GM19035 (cell line): ENCODE results near the gene MCAT.
A peak's percentile ranks its signal among the peaks of the same experiment; 100 is the strongest.
"Not testable (repeated sequence)": the region's sequence is repeated elsewhere in the genome, so short reads cannot be mapped to it uniquely, and the experiment has no call there.

ENCODE experiments used
- ATAC-seq: cut with Tn5 transposase; IDR thresholded peaks from one replicate; pipeline ENCODE4 v1.9.1; 2021; ENCODE audit not compliant: unreplicated experiment

Gene MCAT

DNA sequence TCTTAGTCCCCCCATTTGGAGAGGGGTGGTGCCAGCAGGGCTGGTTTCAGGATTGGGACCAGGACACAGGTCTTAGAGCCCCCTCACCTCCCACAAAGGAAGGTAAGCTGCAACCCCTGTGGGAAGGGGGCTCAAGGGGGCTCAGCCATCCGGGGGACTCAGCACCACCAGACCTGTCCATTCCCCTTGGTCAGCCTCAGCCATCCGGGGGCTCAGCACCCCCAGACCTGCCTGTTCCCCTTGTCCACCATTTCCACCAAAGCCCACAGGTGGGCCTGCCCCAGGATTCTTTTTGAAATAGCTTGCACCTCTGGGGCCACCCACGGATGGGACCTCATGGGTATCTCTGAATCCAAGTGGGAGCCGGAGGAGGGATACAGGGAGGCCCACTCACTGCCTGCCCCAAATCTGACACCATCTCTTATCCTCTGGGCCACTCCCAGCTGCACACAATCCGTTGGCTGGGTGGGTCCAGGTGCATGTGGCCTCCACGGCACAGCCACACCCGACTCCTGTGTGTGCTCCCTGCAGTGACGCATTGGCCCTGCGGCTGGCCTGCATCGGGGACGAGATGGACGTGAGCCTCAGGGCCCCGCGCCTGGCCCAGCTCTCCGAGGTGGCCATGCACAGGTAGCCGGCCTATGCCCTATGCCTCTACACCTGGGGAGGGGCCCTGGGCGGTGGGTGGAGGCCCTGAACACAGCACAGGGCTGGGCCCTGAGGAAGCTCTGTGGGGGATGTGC lies 15.9 kb downstream of the MCAT start:
- no peak for ATAC-seq

DNA sequence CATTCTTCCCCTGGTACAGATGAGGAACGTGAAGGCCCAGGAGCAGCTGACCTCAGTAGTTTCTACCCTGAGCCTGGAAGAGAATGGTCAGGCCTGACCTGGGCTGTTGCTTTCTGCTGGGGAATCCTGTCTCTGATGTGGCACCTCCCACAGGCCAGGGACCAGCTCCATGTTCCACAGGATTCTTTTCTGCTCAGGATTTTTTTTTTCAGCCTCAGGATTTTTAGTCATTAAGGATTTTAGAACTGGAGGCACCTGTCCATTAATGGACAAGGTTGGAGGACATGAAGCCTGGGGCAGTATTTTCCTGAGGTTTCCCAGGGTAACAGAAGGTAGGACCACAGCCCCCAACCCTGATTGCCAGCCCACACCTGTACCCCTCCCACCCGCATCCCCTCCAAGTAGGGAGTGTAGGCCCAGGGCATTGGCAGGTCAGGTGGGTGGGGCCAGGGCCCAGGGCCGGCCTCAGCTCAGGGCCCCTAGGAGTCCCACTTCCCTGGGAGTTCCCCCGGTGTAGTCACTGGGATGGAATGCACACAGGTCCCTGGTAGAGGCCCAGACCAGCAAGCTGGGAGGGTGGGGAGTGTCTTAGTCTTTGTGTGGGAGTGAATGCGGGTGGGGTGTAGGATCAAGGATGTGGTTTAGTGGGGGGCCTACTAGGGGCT lies 16.6 kb downstream of the MCAT start:
- no peak for ATAC-seq

DNA sequence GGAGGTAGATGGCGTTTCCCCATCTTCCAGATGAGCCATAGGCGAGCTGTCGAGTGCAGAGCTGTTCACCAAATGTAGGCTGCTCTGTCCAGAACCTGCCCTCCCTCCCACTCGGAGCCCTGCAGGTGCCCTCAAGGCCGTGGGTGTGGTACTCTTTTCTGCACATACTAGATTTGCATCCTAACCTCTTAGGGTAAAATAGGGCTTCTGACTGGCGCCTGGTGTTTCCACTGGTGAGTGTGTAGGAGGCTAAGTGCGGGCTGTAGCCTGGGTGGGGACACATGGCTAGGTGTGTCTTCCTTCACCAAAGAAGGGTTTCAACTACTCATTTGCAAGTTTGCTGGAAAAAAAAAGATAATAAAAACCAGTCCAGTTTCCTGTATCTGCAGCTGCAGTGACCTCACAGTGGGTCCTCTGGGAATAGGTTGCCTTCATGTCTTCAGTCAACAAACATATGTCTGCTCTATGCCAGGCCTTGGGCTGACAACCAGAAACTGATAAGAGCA lies 24.2 kb downstream of the MCAT start:
- ATAC-seq = peak; percentile 85

DNA sequence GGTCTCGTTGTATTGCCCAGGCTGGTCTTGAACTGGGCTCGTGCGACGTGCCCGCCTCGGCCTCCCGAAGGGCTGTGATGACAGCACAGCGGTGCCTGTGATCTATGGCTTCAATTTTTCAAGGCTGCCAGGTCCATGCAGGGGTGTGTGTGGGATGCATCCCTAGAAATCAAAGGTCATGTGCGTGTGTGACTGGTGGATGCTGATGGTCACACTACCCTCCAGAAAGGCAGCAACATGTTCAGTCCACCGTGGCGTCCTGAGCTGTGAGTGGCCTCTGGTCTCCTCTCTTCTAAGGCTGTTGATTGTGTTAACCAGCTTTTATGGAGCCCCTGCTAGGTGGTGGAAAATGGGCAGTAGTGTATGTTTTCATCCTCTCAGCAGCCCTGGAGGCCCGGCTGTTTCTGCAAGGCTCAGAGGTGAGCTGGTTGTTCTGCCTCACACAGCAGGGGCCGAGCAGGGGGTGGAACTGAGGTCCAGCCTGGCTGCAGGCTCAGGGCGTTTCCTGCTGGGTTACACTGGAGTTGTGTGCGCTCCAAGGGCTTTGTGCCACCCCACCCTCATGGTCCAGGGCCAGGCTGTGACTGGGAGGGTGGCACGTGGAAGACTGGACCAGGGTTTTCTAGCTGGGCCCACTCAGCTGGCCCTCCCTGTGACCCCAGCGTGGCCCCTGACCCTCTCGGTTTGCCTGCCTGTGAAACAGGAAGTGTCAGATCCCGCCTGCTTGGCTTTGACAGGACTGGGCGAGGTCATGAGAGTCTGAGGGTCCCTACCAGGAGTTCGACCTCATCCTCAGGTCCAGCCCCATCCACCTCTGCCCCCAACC lies 25.0 kb downstream of the MCAT start:
- ATAC-seq = no peak

DNA sequence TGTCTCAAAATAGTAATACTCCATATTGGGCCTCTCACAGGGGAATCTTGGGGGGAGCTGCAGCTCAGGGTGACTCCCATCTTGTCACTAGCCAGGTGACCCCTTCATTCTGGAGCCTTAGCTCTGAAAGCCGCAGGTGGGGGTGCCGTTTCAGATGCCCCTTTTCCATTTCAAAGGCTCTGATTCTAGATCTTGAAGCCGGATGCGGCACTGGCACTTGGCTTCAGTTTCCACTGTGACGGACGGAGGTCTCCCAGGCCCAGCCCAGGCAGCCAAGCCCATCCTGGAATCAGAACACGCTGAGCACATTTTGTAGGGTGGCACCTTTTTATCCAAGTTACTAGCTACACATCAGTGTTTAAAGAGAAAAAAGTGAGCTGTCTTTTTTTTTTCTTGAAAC lies 26.3 kb downstream of the MCAT start:
- no peak for ATAC-seq

DNA sequence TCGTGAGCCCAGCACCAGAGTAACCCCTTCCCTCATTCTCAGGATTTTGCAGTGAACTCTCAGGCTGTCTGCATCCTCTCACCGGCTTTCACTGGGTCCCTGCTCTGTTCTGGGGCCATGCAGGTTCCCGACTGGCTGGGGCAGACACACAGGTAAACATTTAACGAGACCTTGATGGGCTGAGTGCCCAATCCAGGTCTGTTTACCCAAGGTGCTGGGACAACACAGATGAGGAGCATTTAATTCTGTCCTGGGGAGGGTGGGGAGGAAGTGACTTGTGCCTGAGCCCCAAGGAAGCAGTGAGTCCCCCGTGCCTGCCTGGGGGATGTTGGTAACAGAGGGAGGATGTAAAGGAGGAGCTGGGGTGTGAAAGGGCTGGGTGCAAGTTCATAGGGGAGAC lies 28.2 kb downstream of the MCAT start:
- ATAC-seq = no peak

DNA sequence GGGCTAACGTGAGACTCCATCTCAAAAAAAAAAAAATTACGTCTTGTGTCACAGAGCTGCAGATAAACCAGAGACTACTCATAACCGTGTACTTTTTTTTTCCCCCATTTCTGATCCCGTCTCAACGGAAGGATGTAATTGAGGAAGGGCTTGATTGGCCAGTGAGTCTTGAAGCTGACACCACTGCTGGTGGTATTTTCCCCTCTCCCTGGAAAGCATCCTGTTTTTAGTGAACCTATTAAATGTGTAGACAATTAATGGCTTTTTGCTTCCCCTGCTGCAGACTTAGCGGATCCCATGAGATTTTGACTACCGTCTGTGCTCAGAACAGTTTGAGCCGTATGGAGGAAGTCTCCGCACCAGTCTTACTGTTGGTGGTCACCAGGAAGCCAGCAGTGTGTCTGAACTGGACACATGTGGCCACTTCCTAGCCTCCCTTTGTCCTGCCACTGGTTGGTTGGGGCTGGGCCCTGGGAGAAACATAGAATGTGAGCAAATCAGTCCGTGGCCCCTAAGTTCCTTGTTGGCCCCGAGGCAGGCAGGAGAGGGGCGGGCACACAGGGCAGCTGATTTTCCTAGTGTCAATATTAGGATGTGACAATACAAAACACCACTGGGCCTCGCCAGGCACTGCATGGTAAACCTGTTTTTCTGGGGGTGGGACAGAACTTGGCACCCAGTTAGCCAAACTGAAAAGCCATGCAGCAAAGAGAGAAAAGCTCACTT lies 29.5 kb downstream of the MCAT start:
- no peak for ATAC-seq

DNA sequence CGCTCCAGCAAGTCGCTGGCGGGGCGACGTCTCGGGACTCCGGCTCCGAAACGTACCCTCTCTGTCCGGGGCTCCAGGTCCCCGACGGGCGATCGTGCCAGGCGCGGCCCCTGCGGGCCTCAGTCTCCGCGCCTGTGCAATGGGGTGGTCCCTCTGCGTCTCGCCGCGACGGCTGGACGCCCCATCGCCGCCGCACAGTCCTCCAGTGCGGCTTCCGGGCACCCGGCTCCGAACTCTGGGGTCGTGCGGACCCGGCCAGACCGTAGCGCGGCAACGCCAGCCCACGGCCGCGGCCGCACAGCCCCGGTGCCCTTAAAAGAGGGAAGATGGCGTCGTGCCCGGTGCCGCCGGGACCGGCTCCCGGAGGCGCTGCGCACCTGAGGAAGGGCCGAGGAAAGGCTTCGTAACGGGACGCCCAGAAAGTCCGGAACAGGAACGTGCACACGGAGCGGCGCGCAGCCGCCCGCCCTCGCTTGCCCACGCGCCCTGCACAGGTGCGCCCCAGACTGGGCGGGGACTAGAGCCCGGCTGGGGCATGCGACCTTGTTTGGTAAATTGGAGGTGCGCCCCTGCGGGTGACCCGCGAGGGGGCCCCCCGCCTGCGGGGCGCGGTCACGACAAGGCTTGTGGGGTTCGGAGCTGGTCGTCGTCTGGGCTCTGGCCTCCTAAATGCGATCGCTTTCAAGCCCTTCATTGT lies 32.1 kb downstream of the MCAT start:
- no peak for ATAC-seq

DNA sequence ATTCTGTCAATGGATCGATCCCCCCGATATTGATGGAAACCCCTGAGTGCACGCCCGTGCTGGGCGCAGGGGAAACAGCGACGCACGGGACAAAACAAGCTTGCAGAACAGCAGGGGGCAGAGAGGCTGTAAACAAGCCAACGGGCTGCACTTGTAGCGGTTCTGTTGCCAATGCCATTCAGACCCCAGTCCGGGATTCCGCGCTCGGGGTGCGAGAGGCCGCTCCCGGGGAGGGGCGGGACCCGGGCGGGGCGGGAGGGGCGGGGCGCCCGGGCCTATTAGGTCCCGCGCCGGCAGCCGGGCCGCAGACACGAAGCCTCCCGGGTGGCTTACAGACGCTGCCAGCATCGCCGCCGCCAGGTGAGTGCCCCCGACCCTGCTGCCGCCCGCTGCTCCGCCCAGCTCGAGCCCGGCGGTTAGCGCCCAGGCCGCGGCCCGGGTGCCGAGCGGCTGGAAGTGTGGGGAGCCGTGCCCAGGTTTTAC lies 32.7 kb downstream of the MCAT start, which contains the start of gene BIK:
Gene BIK (plus strand): TSS at position 307 of the 483 bp plus-strand sequence. CDS start 13,273 bp downstream, outside the sequence.
- ATAC-seq = no peak

DNA sequence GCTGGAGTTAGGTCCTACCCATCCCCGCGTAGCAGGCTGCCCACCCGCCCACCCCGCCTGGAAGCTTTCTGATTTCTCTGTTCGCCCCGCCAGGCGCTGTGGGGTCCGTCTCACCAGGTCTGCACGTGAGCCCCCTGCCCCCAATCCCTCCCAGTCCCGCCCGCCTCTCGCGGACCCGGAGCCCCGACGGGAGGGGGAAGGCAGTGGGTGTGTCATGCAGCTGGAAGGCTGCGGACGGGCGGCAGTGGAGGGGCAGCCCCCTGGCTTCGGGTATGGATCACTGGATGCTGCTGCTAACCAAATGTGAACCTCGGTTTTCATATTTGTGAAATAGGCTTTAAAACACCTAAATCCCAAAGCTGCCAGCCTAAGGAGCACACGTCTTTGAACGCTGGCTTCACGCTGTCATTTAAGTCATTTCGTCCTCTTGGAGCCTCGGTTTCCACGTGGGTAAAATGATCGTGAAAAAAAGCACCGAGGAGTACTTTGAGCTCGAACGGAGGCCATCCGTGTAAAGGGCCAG lies 33.2 kb downstream of the MCAT start:
- ATAC-seq = no peak

DNA sequence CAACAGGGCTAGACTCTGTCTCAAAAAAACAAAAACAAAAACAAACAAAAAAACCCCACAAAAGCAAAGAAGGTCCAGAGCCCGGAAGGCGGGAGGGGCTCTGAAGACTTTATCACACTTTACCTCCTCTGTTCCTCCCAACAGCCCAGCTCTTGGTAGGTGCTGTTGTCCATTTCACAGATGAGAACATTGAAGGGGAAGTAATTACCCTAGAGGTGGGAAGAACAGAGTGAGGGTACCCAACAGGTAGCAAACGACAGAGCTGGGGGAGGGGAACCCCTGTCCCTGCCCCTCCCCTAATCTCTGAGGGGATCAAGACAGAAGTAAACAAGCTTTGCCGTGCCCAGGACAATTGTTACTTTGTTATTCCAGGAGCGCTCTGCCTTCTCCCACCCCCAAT lies 33.7 kb downstream of the MCAT start:
- no peak for ATAC-seq

DNA sequence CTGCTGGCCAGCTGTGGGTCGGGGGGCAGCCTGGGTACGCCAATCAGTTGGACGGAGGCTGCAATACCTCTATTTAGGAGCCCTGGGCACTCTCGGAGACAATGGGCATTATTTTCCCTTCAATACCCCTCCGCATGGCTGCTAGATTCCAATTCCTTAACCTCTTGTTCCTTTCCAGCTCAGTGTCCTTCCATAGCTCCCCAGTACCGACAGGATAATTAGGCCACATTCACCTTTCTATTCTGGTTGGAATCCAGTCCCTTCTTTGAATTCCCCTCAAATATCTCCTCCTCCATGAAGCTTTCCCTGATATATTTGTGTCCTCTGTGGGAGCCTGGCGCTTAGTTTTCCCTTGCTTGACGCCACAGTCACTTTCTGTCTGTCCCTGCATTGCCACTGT lies 36.9 kb downstream of the MCAT start:
- no peak for ATAC-seq

DNA sequence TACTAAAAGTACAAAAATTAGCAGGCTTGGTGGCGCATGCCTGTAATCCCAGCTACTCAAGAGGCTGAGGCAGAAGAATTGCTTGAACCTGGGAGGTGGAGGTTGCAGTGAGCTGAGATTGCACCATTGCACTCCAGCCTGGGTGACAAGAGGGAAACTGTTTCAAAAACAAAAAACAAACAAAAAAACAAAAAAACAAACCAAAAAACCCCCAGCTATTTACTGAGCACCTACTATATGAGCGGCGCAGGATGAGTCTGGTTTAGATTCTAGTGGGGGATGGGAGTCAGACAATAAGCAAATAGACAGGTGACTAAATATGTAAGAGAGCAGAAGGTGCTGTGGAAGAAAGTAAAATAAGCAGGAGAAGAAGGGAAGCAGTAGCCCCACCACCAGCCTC lies 38.2 kb downstream of the MCAT start:
- ATAC-seq = not testable (repeated sequence)

DNA sequence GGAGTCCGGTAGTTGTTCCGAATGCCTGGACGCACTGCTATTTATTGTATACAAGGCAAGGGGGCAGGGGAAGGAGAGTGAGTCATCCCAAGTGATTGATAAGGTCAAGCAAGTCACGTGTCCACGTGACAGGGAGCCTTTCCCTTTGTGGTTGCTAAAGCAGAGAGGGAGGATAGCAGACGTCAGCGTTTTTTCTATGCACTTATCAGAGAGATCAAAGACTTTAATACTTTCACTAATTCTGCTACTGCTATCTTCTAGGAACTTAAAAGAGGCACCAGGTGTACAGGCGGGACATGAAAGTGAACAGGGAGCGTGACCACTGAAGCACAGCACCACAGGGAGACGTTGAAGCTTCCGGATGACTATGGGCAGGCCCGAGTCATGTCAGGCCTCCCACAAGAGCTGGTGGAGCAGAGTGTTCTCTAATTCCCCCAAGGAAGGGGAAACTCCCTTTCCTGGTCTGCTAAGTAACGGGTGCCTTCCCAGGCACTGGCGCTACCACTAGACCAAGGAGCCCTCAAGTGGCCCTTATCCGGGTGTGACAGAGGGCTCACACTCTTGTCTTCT lies 39.1 kb downstream of the MCAT start:
- ATAC-seq = not testable (repeated sequence)

DNA sequence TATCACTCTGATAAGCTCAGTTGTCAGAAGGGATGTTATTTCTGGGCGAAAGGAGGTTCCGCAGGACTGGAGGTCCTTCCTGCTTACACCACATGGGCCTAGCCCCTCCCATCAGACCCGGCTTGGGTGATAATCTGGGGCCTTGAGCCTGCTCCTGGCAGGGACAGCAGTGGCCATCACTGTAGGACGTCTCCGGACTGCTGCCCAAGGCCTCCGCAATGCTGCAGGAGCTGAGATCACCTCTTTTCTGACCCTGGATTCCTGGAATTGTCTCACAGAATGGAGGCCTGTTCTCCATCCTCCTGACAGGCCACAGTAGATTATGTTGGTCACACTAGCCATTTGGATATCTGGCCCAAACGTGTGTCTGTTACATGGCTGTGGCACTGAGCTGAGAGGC lies 41.9 kb downstream of the MCAT start:
- no peak for ATAC-seq

DNA sequence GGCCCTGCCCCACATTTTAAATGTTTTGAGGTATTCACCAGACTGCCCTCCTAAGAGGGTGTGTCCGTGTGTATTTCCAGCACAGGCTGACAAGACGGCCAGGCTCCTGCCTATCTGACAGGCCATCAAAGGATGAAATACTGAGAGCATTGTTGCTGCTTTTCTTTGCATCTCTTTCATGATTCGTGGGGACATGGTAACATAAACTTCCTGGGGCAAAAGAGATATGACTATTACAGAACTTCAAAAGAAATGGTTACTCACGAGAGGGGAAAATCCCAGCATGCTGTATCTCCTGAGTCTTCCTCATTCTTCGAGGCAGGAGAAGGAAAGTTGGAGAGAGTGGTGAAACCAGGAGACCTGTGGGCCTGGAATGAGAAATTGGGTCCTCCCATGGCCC lies 43.0 kb downstream of the MCAT start:
- ATAC-seq = no peak

DNA sequence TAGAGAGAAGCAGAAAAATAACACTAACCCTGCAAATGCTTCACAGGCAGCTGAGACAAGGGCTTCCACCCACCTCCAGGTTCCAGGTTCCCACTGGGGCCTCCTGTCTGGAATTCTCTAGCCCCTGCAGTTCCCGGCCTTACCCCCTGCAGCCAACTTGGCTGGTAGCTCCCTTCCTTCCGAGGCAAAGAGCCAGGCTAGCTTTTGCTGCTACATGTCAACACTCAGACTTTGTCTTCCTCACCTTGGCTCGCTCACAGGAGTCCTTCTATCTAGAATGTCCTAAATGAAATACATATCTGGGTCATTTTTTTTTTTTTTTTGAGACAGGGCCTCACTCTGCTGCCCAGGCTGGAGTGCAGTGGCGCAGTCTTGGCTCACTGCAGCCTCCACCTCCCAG lies 44.1 kb downstream of the MCAT start:
- no peak for ATAC-seq

DNA sequence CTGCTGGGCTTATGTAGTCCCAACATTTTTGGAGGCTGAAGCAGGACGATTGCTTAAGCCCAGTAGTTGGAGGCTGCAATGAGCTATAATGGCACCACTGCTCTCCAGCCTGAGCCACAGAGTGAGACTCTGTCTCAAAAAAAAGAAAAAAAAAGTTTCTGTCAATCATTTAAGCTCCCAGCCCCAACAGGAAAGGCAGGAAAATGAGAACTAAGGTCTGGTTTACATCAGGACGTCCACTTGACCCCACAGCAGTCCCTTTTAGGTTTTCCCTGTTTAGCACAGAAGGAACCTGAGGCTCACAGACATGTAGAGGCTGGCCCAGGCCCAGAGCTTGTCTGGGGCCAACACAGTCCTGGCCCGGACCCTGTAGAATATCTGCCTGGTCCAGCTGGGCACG lies 44.8 kb downstream of the MCAT start:
- ATAC-seq = no peak

DNA sequence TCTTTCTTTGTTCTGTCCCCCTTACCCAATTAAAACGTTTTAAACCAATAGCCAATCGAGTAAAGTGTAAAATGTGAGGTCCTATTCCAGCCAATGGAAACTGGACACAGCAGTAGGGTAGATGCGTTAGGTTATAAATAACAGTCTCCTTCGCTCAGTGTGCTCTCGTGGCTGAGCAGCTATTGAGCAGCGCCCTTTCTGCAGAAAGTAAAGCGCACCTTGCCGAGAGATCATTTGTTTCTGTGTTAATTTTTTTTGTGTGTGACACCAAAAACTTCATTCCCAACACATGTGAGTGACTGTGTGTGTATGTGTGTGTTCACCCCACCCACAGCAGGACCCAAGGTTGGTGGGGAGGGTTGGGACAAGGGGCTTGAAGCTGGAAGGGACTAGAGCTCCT lies 46.8 kb downstream of the MCAT start:
- ATAC-seq = no peak

DNA sequence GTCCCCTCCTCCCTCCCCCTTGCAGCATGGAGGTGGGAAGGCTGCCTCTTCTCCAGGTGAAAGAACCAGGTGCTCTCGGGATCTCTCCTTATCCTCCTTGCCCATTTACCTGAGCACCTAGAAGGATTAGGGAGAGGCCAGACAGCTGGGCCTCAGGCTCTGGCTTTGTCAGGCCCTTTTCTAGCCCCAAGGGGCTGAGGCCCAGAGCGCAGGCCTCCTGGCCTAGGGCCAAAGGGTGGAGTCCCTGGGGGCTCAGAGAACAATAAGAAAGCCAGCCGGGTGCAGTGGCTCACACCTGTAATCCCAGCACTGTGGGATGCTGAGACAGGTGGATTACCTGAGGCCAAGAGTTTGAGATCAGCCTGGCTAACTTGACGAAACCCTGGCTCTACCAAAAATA lies 48.6 kb downstream of the MCAT start:
- ATAC-seq = no peak
